Measurements from ENCODE around the gene PCDHA5.
"Not testable (repeated sequence)": the region's sequence is repeated elsewhere in the genome, so short reads cannot be mapped to it uniquely, and the experiment has no call there.

- TF ChIP-seq CTCF, POLR2A (IDR thresholded peaks at IDR 0.05): not testable (repeated sequence)
Measured at GRCh38 chr5:140796072-140796717, 25.2 kb upstream of the PCDHA5 start.

Data from body of pancreas (tissue), 4 donors.